Measurements from ENCODE around the gene NAT10. TPM values are rescaled to one million over a fixed set of nuclear protein-coding genes. Genes with fewer than 3 reads are reported as not detected.
"Not testable (repeated sequence)": the region's sequence is repeated elsewhere in the genome, so short reads cannot be mapped to it uniquely, and the experiment has no call there.

The NAT10 gene
- total RNA-seq, 1 donor from 2014 or later: 11.3 TPM

GRCh38 chr11:34067383-34068065, 37.9 kb upstream of the NAT10 start:
- peaks cover 6 to 9% of the 10 kb centered on the region in 2 donors for H3K36me3 ChIP-seq
- H3K4me3 ChIP-seq: no peak overlapping the region
- H3K9me3 ChIP-seq: no peaks in the 10 kb centered on the region
- peaks cover 0 to 6% of the 10 kb centered on the region in 2 donors for H3K4me1 ChIP-seq
- no peak overlapping the region for H3K27ac ChIP-seq
- H3K27me3 ChIP-seq: no peaks in the 10 kb centered on the region
- intact Hi-C loops (cut with DNase I): no loop called here
- DNase-seq (ENCODE audit: low spot score in 2 of 2): no peak
- no peak for TF ChIP-seq CTCF (IDR thresholded peaks at IDR 0.05)

- no peaks in the 10 kb centered on the region for H3K27me3 ChIP-seq
- H3K9me3 ChIP-seq: no peaks in the 10 kb centered on the region
- H3K36me3 ChIP-seq: peaks cover 12 to 15% of the 10 kb centered on the region in 2 donors
- intact Hi-C loops (cut with DNase I): no loop called here
- peaks cover 0 to 6% of the 10 kb centered on the region in 2 donors for H3K4me1 ChIP-seq
- no peak overlapping the region for H3K27ac ChIP-seq
- no peak for DNase-seq (ENCODE audit: low spot score in 2 of 2)
- no peak for TF ChIP-seq CTCF (IDR thresholded peaks at IDR 0.05)
- no peak overlapping the region for H3K4me3 ChIP-seq
Measured at GRCh38 chr11:34068111-34068510, 37.3 kb upstream of the NAT10 start.

- Histone ChIP-seq H3K4me1 (peaks cover 0 to 11% of the 10 kb centered on the region in 2 donors), H3K36me3 (peaks cover 26 to 29% of the 10 kb centered on the region in 2 donors)
- H3K27ac ChIP-seq; H3K27me3 ChIP-seq; H3K9me3 ChIP-seq; H3K4me3 ChIP-seq; intact Hi-C loops (cut with DNase I); DNase-seq (ENCODE audit: low spot score in 2 of 2): not testable (repeated sequence)
Measured at GRCh38 chr11:34071306-34071705, 34.1 kb upstream of the NAT10 start.

- intact Hi-C loops (cut with DNase I): no loop called here
Measured at GRCh38 chr11:34072041-34072440, 33.4 kb upstream of the NAT10 start.

GRCh38 chr11:34072832-34073231, 32.6 kb upstream of the NAT10 start:
- Histone ChIP-seq H3K4me3 (no peak overlapping the region), H3K4me1 (peaks cover 0 to 11% of the 10 kb centered on the region in 2 donors), H3K36me3 (peaks cover 37 to 39% of the 10 kb centered on the region in 2 donors), H3K9me3 (no peaks in the 10 kb centered on the region), H3K27me3 (no peaks in the 10 kb centered on the region), H3K27ac (no peak overlapping the region)
- intact Hi-C loops (cut with DNase I): no loop called here
- TF ChIP-seq CTCF (IDR thresholded peaks at IDR 0.05): no peak
- no peak for DNase-seq (ENCODE audit: low spot score in 2 of 2)

More at GRCh38 chr11:34072041-34072440, 33.4 kb upstream of the NAT10 start:
- peaks cover 33 to 37% of the 10 kb centered on the region in 2 donors for H3K36me3 ChIP-seq
- no peak overlapping the region for H3K4me3 ChIP-seq
- H3K4me1 ChIP-seq: peaks cover 0 to 11% of the 10 kb centered on the region in 2 donors
- no peaks in the 10 kb centered on the region for H3K27me3 ChIP-seq
- no peak for TF ChIP-seq CTCF (IDR thresholded peaks at IDR 0.05)
- H3K27ac ChIP-seq: no peak overlapping the region
- DNase-seq (ENCODE audit: low spot score in 2 of 2): no peak
- no peaks in the 10 kb centered on the region for H3K9me3 ChIP-seq

GRCh38 chr11:34074391-34074790, 31.0 kb upstream of the NAT10 start:
- intact Hi-C loops (cut with DNase I): no loop called here

More at GRCh38 chr11:34074391-34074790, 31.0 kb upstream of the NAT10 start:
- H3K36me3 ChIP-seq: peaks cover 44 to 46% of the 10 kb centered on the region in 2 donors
- TF ChIP-seq CTCF (IDR thresholded peaks at IDR 0.05): no peak
- H3K4me3 ChIP-seq: no peak overlapping the region
- peak overlapping the region; percentile 2 to 57 for H3K27ac ChIP-seq
- no peaks in the 10 kb centered on the region for H3K9me3 ChIP-seq
- H3K4me1 ChIP-seq: peaks cover 0 to 5% of the 10 kb centered on the region in 2 donors
- H3K27me3 ChIP-seq: no peaks in the 10 kb centered on the region
- no peak for DNase-seq (ENCODE audit: low spot score in 2 of 2)
